IMR-90 (cell line): ENCODE data around the gene LANCL1.

Source experiments
- FOS ChIP-seq: fragments of 150-350 bp; IDR thresholded peaks from 2 replicates; pipeline ENCODE4 v1.6.1; 2016; ENCODE audit warnings: low read depth, low read length
- MAFK ChIP-seq: IDR thresholded peaks from 2 replicates; pipeline ENCODE4 v1.6.1; 2012; ENCODE audit warnings: low read depth, low read length, improper control_type of control experiment
- MXI1 ChIP-seq: IDR thresholded peaks from 2 replicates; pipeline ENCODE4 v1.6.1; 2012; ENCODE audit warnings: low read depth, mild to moderate bottlenecking, low read length, moderate library complexity, borderline replicate concordance
- NFE2L2 ChIP-seq: fragments of 150-350 bp; IDR thresholded peaks from 2 replicates; pipeline ENCODE4 v1.6.1; 2016; ENCODE audit warnings: low read depth, mild to moderate bottlenecking, low read length
- POLR2A ChIP-seq: IDR thresholded peaks from 2 replicates; pipeline ENCODE4 v1.6.1; 2012; ENCODE audit warnings: mild to moderate bottlenecking, low read depth, low read length
- RAD21 ChIP-seq: IDR thresholded peaks from 2 replicates; pipeline ENCODE4 v1.6.1; 2012; ENCODE audit warnings: low read length, improper control_type of control experiment
- SMC3 ChIP-seq: fragments of 150-350 bp; IDR thresholded peaks from 2 replicates; pipeline ENCODE4 v1.6.1; 2016; ENCODE audit warnings: low read depth, mild to moderate bottlenecking, antibody characterized with exemption, low read length, moderate library complexity
- TF ChIP-seq, protein P1 (sequence below): conservative IDR thresholded peaks from 2 replicates; pipeline ENCODE4 v1.5.1; 2012; ENCODE audit warnings: mild to moderate bottlenecking, low read depth, low read length, improper control_type of control experiment

DNA sequence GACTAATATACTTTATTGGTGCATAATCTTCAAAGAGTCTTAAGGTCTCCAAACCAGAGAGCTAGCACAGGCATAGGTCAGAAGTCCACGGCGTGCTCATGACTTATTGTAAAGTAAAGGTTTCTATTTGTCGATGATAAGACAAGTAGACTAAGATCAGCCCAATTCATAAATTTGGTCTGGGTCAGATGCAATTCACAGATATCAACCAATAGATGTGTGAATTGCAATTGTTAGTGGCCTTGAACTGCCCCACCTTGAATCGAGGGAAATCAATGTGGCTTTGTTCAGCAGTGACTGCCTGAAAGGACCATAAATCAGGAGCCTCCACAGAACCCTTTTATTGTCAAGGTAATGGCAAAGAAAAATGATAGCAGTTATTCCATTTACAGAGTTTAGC lies 40.7 kb upstream of the LANCL1 start:
- TF ChIP-seq, protein P1, sequence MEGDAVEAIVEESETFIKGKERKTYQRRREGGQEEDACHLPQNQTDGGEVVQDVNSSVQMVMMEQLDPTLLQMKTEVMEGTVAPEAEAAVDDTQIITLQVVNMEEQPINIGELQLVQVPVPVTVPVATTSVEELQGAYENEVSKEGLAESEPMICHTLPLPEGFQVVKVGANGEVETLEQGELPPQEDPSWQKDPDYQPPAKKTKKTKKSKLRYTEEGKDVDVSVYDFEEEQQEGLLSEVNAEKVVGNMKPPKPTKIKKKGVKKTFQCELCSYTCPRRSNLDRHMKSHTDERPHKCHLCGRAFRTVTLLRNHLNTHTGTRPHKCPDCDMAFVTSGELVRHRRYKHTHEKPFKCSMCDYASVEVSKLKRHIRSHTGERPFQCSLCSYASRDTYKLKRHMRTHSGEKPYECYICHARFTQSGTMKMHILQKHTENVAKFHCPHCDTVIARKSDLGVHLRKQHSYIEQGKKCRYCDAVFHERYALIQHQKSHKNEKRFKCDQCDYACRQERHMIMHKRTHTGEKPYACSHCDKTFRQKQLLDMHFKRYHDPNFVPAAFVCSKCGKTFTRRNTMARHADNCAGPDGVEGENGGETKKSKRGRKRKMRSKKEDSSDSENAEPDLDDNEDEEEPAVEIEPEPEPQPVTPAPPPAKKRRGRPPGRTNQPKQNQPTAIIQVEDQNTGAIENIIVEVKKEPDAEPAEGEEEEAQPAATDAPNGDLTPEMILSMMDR: no peak
- no peak for TF ChIP-seq POLR2A
- no peak for TF ChIP-seq FOS
- no peak for TF ChIP-seq NFE2L2
- TF ChIP-seq SMC3: no peak
- TF ChIP-seq MAFK: no peak
- TF ChIP-seq RAD21: no peak
- TF ChIP-seq MXI1: no peak
